ENCODE data around the gene GPR152.
"Not testable (repeated sequence)": the region's sequence is repeated elsewhere in the genome, so short reads cannot be mapped to it uniquely, and the experiment has no call there.

GPR152 gene

DNA sequence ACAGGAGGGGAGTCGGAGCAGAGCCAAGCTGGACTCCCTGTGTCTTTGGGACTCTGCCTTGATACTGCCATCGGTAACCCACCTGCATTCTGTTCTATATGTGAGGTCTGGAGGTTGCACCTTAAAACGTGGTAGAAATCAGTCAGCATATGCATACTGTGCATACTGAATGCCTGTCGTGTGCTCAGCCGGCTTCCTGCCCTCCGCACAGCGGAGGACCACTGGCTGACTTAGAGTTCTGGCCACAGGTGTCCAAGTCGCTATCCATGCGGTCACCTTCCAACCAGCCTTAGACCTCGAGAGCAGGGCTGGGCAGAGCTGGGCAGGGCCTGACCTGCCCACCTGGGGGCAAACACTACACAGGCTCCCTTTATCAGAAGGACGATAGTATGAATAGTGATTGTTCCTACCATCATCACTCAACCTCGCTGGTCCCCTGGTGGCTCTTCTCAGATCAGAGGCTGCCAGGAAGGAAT, 44.8 kb downstream of the GPR152 start:
- DNase-seq = no peak

DNA sequence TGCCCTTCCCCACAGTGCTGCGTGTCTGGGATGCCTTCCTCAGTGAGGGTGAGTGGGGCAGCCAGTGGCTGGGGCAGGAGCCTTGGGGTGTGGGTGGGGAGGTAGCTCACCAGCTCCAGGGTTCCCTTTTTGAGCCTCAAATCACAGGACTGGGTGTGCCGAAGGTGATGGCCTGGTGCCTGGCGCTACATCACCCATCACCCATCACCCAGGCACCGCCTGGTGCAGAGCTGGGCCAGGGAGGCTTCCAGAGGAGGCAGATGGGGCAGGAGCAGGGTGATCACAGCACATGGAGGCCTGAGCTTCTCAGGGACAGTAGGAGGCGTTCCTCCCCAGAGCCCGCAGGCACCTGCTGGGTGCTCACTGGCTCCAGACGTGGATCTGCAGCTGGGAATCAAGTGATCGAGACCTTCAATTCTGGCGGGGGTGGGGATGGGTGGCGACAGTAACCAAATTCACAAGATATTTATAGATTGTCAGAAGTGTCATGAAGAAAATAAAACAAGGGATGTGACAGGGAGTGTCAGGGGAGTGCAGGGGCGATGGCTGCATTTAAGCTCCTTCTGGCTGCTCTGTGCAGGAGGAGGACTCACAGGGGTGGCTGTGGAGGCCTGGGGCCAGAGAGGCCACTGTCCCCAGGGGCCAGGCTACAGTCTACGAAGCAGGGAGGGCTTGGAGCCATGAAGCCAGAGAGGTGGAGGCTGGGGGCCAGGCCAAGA, 45.4 kb downstream of the GPR152 start:
- no peak for DNase-seq

DNA sequence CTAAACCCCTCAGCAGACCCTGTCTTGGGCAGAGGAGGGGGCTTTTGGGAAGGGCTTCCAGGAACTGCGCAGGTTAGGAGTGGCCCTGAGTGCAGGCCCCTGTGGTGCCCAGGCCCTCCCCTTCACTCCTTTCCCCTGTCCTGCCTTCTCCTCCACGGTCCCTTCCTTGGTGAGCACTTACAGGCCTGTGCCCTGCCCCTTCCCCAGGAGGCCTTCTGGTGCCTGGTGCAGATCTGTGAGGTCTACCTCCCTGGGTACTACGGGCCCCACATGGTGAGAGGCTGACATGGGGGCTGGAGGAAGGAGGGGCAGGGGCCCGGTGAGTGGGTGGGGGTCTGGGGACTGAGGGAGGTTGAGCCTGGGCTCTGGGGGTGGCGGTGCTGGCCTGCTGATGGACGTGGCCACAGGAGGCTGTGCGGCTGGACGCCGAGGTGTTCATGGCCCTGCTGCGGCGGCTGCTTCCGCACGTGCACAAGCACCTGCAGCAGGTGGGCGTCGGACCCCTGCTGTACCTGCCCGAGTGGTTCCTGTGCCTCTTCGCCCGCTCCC, 46.0 kb downstream of the GPR152 start:
- DNase-seq = no peak

DNA sequence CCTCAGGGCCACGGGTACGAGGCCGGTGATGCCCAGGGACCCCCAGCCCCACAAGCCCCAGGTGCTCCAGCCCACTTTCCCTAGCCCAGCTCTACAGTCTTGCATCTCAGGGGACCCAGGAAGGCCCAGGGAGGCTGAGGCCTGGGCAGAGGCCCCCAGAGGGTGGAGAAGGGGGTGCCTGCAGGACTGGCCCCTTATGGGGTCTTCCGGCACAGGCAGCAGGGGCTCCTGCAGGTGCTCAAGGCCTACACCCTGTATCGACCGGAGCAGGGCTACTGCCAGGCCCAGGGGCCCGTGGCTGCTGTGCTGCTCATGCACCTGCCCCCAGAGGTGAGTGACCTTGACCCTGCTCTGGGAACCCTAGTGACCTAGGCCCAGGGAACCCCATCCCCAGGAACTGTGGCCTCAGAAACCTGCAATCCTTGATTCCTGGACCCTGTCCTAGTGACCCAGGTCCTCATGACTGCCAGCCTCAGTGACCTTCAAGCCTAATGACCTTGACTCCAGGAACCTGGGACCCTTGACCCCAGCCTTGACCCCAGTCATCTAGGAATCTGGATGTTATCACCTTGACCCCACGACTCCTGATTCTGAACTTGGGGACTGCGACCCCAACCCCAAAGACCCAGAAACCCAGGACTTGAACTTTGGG, 46.7 kb downstream of the GPR152 start:
- DNase-seq = no peak

DNA sequence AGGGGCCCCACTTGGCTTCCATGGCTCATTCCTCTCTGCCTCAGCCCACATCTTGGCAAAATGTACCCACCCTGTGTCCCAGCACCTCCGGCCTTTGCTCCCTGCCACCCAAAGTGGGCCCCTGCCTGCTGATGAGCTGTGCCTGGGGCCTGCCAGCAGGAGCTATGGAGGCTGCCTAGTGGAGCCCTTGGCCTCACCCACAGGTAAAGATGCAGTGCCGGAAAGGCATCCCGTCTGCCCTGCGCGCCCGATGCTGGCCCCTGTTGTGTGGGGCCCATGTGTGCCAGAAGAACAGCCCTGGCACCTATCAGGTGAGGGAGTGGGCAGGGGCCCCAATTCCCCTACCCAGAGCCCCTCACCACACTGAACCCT, 47.3 kb downstream of the GPR152 start:
- no peak for DNase-seq

DNA sequence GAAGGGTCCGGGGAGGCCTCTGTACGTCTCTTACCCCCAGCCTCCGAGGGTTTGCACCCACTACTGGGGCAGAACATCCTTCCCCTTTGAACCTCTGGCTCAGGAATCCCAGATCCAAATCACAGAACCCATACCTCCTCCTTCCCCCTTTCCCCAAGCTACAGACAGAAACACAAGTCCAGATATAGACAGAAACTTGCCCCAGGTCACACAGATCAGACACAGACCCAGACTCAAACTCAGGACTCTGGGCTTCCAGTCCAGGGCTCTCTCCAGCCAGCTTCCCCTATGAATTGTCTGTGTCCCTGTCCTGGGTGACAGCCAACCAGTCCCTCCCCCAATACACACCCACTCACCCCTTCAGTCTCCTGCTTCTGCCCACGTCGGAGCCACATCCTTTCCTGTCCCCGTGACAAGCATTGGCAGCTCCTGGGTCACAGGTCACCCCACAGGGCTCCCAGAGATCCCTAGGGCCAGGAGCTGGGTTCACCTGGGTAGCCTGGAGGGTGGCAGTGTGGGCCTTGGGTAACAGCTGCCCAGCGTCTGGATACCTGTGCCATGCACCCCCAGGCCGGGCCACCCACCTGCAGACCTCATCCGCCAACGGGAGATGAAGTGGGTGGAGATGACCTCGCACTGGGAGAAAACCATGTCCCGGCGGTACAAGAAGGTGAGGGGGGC, 47.9 kb downstream of the GPR152 start:
- no peak for DNase-seq

DNA sequence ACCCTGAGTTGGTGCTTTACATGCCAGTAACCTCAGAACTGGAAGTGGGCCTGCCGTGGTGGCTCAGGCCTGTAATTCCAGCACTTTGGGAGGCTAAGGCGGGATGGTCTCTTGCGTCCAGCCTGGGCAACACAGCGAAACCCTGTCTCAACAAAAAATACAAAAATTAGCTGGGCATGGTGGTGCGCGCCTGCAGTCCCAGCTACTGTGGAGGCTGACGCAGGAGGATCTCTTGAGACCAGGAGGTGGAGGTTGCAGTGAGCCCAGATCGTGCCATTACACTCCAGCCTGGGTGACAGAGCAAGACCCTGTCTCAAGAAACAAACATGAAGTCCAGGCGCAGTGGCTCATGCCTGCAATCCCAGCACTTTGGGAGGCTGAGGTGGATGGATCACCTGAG, 49.4 kb downstream of the GPR152 start:
- DNase-seq = not testable (repeated sequence)

DNA sequence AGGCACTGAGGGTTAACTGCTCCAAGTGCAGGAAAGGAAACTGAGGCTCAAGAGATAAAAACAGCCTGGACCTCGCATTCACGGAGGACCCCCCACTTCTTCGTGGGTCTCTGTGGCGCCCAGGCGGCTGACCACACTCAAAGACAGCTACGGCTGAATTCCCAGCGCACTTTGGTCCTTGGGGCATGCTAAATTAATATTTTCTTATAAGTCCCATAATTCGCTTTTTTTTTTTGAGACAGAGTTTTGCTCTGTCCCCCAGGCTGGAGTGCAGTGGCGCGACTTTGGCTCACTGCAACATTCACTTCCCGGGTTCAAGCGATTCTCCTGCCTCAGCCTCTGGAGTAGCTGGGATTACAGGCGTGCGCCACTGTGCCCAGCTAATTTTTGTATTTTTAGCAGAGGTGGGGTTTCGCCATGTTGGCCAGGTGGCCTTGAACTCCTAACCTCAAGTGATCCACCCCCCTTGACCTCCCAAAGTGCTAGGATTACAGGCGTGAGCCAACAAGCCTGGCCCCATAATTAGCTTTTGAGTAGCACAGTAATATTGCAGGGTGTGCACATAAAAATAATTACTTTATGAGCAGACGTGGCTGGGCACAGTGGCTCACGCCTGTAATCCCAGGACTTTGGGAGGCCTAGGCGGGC, 50.2 kb downstream of the GPR152 start:
- not testable (repeated sequence) for DNase-seq

DNA sequence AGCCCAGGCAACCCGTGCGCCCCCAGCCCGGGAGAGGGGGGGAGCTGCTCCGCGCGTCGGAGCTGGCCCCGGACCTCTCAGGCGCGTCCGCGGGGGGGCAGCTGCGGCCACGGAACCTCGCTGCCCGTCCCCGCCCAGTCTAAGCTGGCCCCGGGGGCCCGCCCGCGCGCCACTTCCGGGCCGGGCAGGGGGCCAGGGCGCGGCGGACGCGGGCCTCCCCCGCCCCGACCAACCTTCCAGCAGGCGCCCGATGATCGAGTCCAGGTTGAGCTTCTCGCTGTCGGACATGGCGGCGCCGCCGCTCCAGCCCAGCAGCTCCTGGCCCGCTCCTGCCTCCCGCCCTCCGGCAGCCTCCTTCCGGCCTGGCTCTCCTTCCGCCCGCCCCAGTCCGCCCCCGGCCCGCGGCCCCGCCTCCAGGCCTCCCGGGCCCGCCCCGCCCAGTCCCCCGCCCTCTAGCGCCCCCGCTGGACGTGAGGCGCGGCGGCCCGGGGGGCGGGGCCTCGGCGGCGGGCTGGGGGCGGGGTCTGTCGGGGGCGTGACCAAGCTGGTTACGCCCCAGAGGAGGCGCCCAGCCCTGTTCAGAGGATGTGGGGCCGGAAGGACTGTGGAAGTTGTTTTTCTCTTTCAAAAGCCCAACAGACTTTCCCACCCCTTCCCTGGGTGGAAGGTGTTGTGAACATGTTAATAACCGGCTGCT, 50.9 kb downstream of the GPR152 start, which contains the start of gene PPP1CA:
TSS of gene PPP1CA (minus strand) at position 364 of the 697 bp plus-strand sequence. CDS start at position 288, 76 bp downstream.
- DNase-seq = peak; percentile 89

Measured in stimulated activated CD4-positive, alpha-beta T cell treated with anti-CD3 and anti-CD28 coated beads, Interleukin-1b, Interleukin-23, amount 100 ng/mL, for 48 hours (primary cell).